B cell (primary cell): ENCODE data around the gene PRAF2. TPM values are rescaled to one million over a fixed set of nuclear protein-coding genes. Genes with fewer than 3 reads are reported as not detected.

Experiments used
- ATAC-seq: fragments of 200-7000 bp; cut with Tn5 transposase; one replicate; pipeline ENCODE4 v1.10.0; 2021; ENCODE audit warnings: low read depth, mild to moderate bottlenecking, moderate number of reproducible peaks, moderate library complexity
- CTCF ChIA-PET: fragments of 350-600 bp; sonication (Branson Sonifier 250); formaldehyde crosslinking; loops from one replicate; lab custom pipeline; 2021; ENCODE audit warnings: antibody characterized with exemption, inconsistent platforms; lab: Charles Lee
- POLR2A ChIA-PET: fragments of 350-600 bp; sonication (Branson Sonifier 250); formaldehyde crosslinking; loops from one replicate; lab custom pipeline; 2021; ENCODE audit warnings: antibody characterized with exemption; lab: Charles Lee
- DNase-seq: peaks from one replicate; pipeline ENCODE4 v3.0.0; 2013
- H2AFZ ChIP-seq: 2 replicates; pipeline ENCODE4 v1.6.1; 2012; ENCODE audit warnings: mild to moderate bottlenecking, low read depth, low read length; ENCODE audit not compliant: insufficient read depth, poor library complexity, severe bottlenecking
- H3K27ac ChIP-seq, 2 donors: 1 replicate in 1 of 2; 2 replicates in 1 of 2; pipeline ENCODE4 v1.5.1; 2012 to 2013; ENCODE audit warnings: low read length in 2 of 2, mild to moderate bottlenecking in 2 of 2, moderate library complexity in 1 of 2
- H3K27me3 ChIP-seq, 4 experiments: fragments of 200-600 bp in 1 of 4; sonication (generic) in 1 of 4; replicated peaks in 1 of 4; 1 replicate in 2 of 4; 2 replicates in 2 of 4; pipeline versions ENCODE4 v1.6.1 to v1.7.0; 2013 to 2016; ENCODE audit warnings: low read length in 3 of 4, mild to moderate bottlenecking in 2 of 4, mixed read lengths in 1 of 4, moderate library complexity in 1 of 4; ENCODE audit not compliant: insufficient read depth in 4 of 4, control insufficient read depth in 3 of 4; ENCODE audit errors: control extremely low read depth in 1 of 4
- H3K36me3 ChIP-seq, 2 experiments: replicated peaks in 1 of 2; 1 replicate in 1 of 2; 2 replicates in 1 of 2; pipeline versions ENCODE4 v1.6.1 to v1.7.1; 2013; ENCODE audit warnings: low read length in 1 of 2; ENCODE audit not compliant: insufficient read depth in 2 of 2, control insufficient read depth in 1 of 2; ENCODE audit errors: control extremely low read depth in 1 of 2, extremely low read depth in 1 of 2
- H3K4me1 ChIP-seq, 2 donors: fragments of 200-600 bp in 1 of 2; sonication (generic) in 1 of 2; 1 replicate in 1 of 2; 2 replicates in 1 of 2; pipeline versions ENCODE4 v1.5.1 to v1.6.1; 2013 to 2017; ENCODE audit warnings: low read length in 2 of 2; ENCODE audit not compliant: control insufficient read depth in 2 of 2, insufficient read depth in 2 of 2
- H3K4me2 ChIP-seq: replicated peaks from 2 replicates; pipeline ENCODE3; 2012; ENCODE audit warnings: mild to moderate bottlenecking, low read depth, low read length; ENCODE audit not compliant: poor library complexity, severe bottlenecking
- H3K4me3 ChIP-seq, 5 experiments: fragments of 200-600 bp in 1 of 5; sonication (generic) in 1 of 5; 1 replicate in 3 of 5; 2 replicates in 2 of 5; pipeline versions ENCODE4 v1.5.1 to v1.7.0; 2011 to 2016; ENCODE audit warnings: low read length in 4 of 5, mild to moderate bottlenecking in 4 of 5, low read depth in 2 of 5, control low read depth in 1 of 5, moderate library complexity in 1 of 5; ENCODE audit not compliant: insufficient read depth in 1 of 5; ENCODE audit errors: control extremely low read depth in 1 of 5, extremely low read depth in 1 of 5
- H3K79me2 ChIP-seq: fragments of 200-600 bp; sonication (generic); one replicate; pipeline ENCODE4 v1.6.0; 2016; ENCODE audit warnings: low read length; ENCODE audit not compliant: control insufficient read depth, insufficient read depth
- H3K9ac ChIP-seq: fragments of 200-600 bp; sonication (generic); 2 replicates; pipeline ENCODE4 v1.6.1; 2017; ENCODE audit warnings: mild to moderate bottlenecking, low read length, moderate library complexity
- H3K9me3 ChIP-seq, 3 donors: one replicate each; pipeline versions ENCODE4 v1.6.1 to v1.7.1; 2013; ENCODE audit warnings: low read length in 2 of 3; ENCODE audit not compliant: control insufficient read depth in 2 of 3, insufficient read depth in 1 of 3; ENCODE audit errors: control extremely low read depth in 1 of 3
- H4K20me1 ChIP-seq: 2 replicates; pipeline ENCODE4 v1.6.0; 2012; ENCODE audit warnings: mild to moderate bottlenecking, low read length; ENCODE audit not compliant: insufficient read depth, control insufficient read depth, poor library complexity, severe bottlenecking
- H3K27ac Mint-ChIP-seq: one replicate; pipeline ENCODE4 v1.8.0; 2021; ENCODE audit warnings: mixed read lengths
- H3K27me3 Mint-ChIP-seq: one replicate; pipeline ENCODE4 v1.8.0; 2021; ENCODE audit warnings: mixed read lengths
- H3K4me1 Mint-ChIP-seq: one replicate; pipeline ENCODE4 v1.8.0; 2021; ENCODE audit warnings: mixed read lengths
- H3K4me3 Mint-ChIP-seq: one replicate; pipeline ENCODE4 v1.8.0; 2021; ENCODE audit warnings: mixed read lengths
- H3K9me3 Mint-ChIP-seq: one replicate; pipeline ENCODE4 v1.8.0; 2022; ENCODE audit warnings: mixed read lengths; ENCODE audit not compliant: insufficient read depth
- EZH2 ChIP-seq: IDR thresholded peaks from 2 replicates; pipeline ENCODE4 v1.6.1; 2012; ENCODE audit warnings: borderline replicate concordance, low read depth, mild to moderate bottlenecking, moderate library complexity, low read length; ENCODE audit not compliant: insufficient read depth, poor library complexity, severe bottlenecking
- WGBS: methylation state at CpG from one replicate; pipeline ENCODE4 v1.1.5; 2013; ENCODE audit warnings: missing lambda C conversion rate; ENCODE audit not compliant: insufficient coverage; 5-methylcytosine and 5-hydroxymethylcytosine counted together
- intact Hi-C: fragments of 100-400 bp; cut with micrococcal nuclease; formaldehyde crosslinking; loops from one replicate; pipeline ENCODE4 v1.10.0; 2022
- polyA plus RNA-seq: library from polyadenylated mRNA; depleted of rRNA; stranded (reverse); fragments of >200 nt; gene quantifications from 2 replicates; pipeline ENCODE4 v1.2.3, GENCODE V29; 2012
- total RNA-seq, 2 donors: library from RNA; stranded (reverse); fragments of 120-200 nt in 1 of 2; gene quantifications; 1 replicate in 1 of 2; 2 replicates in 1 of 2; pipeline versions ENCODE4 v1.2.3 to v1.2.4, GENCODE V29; 2013 to 2022
- TF ChIP-seq, protein P1 (sequence below): fragments of 200-600 bp; IDR thresholded peaks from one replicate; pipeline ENCODE4 v1.8.0; 2022; ENCODE audit warnings: antibody characterized with exemption, mild to moderate bottlenecking

PRAF2 gene
- total and polyA plus RNA-seq, 2 donors (not counting 1 experiment from before 2014, with no cell fraction given) = 19.0 to 19.4 TPM

DNA sequence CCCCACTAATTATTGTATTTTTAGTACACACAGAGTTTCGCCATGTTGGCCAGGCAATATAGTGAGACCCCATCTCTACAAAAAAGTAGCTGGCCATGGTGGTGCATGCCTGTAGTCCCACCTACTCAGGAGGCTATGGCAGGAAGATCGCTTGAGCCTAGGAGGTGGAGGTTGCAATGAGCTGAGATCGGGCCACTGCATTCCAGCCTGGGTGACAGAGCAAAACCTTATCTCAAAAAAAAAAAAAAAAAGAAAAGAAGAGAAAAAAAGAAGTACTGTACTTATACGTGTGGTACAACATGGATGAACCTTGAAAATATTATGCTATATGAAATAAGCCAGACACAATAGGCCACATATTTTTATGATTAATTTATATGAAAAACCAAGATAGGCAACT, 15.8 kb upstream of the PRAF2 start:
- Histone ChIP-seq H4K20me1 (no peaks in the 10 kb centered on the region), H3K4me1 (no peaks in the 10 kb centered on the region), H2AFZ (no peak overlapping the region), H3K4me2 (no peak overlapping the region), H3K9ac (no peak overlapping the region), H3K36me3 (no peaks in the 10 kb centered on the region), H3K9me3 (no peaks in the 10 kb centered on the region), H3K27me3 (no peaks in the 10 kb centered on the region), H3K4me3 (no peak overlapping the region), H3K27ac (no peak overlapping the region), H3K79me2 (no peaks in the 10 kb centered on the region)
- WGBS = no CpG with 5 or more reads among the region's 4 CpGs
- Mint-ChIP-seq H3K27me3 (no peaks in the 10 kb centered on the region), H3K4me3 (no peak overlapping the region), H3K9me3 (no peaks in the 10 kb centered on the region), H3K4me1 (no peaks in the 10 kb centered on the region), H3K27ac (no peak overlapping the region)
- DNase-seq (no peak), ATAC-seq (no peak)
- CTCF ChIA-PET = no interaction called here
- intact Hi-C loops = no loop called here
- POLR2A ChIA-PET = interaction anchor here (0.5 kb wide), 1 partner anchor 74 kb away, joined by 3 read pairs; no protein-coding TSS in a partner anchor
- TF ChIP-seq, protein P1, sequence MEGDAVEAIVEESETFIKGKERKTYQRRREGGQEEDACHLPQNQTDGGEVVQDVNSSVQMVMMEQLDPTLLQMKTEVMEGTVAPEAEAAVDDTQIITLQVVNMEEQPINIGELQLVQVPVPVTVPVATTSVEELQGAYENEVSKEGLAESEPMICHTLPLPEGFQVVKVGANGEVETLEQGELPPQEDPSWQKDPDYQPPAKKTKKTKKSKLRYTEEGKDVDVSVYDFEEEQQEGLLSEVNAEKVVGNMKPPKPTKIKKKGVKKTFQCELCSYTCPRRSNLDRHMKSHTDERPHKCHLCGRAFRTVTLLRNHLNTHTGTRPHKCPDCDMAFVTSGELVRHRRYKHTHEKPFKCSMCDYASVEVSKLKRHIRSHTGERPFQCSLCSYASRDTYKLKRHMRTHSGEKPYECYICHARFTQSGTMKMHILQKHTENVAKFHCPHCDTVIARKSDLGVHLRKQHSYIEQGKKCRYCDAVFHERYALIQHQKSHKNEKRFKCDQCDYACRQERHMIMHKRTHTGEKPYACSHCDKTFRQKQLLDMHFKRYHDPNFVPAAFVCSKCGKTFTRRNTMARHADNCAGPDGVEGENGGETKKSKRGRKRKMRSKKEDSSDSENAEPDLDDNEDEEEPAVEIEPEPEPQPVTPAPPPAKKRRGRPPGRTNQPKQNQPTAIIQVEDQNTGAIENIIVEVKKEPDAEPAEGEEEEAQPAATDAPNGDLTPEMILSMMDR = no peak
- TF ChIP-seq EZH2 = no peak

DNA sequence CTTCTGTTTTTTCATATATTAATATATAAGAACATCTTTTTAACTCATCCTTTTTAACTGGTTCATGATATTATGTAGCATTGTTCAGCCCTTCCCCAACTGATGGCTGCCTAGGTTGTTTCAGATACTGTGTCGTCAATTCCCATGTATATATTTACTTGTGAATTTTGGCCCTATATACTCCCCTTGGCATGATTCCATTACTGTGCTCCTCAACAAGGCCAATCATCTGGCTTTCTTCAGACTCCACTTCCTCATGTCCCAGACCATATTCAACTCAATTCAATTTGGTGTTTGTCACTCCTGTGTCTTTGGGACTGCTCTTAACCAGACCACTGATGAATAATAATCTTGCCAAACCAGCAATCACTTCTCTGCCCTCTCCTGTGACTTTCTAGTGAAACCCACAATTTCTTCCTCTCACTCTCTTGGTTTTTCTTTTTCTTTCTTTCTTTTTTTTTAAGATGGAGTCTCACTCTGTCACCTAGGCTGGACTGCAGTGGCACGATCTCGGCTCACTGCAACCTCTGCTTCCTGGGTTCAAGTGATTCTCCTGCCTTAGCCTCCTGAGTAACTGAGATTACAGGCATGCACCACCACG, 8.6 kb upstream of the PRAF2 start:
- CTCF ChIA-PET = no interaction called here
- POLR2A ChIA-PET = no interaction called here
- no peak overlapping the region for H2AFZ ChIP-seq
- Mint-ChIP-seq H3K27ac (peak overlapping the region; percentile 56), H3K9me3 (no peaks in the 10 kb centered on the region), H3K4me3 (peak overlapping the region; percentile 45), H3K27me3 (no peaks in the 10 kb centered on the region), H3K4me1 (peaks cover 14% of the 10 kb centered on the region)
- H4K20me1 ChIP-seq = no peaks in the 10 kb centered on the region
- H3K79me2 ChIP-seq = no peaks in the 10 kb centered on the region
- no peak overlapping the region for H3K4me3 ChIP-seq
- no peak overlapping the region for H3K4me2 ChIP-seq
- no peak overlapping the region for H3K27ac ChIP-seq
- H3K9me3 ChIP-seq = no peaks in the 10 kb centered on the region
- H3K9ac ChIP-seq = no peak overlapping the region
- no peaks in the 10 kb centered on the region for H3K27me3 ChIP-seq
- DNase-seq = no peak
- no peak for ATAC-seq
- WGBS = no CpG with 5 or more reads among the region's 4 CpGs
- no peak for TF ChIP-seq EZH2
- TF ChIP-seq, protein P1 = no peak
- no peaks in the 10 kb centered on the region for H3K36me3 ChIP-seq
- intact Hi-C loops = no loop called here
- peaks cover 6 to 8% of the 10 kb centered on the region in 2 donors for H3K4me1 ChIP-seq
